GM04504 (cell line): Measurements from ENCODE around the gene KRT71.

Experiments
- DNase-seq: peaks from one replicate; pipeline ENCODE4 v3.0.0-alpha.2; 2012; ENCODE audit warnings: low read depth

KRT71 gene

DNA sequence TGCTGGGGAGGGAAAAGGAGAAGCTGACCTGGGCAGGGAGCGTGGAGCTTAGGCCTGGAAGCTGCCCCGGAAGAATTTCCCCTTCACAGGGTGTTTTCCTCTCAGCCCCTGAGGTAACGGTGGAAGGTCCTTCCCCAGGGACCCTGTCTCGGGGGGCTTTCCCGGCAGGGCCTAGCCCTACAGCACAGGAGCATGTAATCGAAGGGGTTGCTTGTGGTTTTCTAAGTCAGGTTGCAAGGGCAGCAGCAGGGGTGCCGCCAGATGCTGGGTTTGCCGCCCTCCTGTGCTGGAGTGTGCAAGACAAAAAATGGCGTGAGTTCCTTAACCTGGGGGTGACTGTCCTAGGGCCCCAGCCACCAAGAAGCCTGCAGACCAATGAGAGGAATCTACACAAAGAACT, 22.3 kb upstream of the KRT71 start:
- DNase-seq: no peak

DNA sequence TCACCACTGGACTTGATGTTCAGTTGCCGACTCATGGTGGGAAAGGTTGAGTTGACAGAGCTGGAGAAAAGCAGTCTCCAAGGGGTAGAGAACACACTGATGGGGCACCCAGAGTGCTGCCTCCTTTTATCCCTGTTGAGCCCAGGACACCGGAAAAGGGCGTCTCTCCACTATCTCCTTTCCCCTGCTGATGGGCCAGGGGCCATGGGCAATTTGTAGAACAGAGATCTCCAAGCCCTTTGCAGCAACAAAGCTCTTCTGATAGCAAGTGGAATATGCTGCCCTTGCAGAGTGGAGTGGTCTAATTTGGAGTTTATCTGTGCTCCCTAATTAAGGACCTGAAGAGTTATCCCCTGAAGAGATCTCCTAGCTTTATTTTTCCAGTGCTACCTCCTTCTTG, 20.8 kb upstream of the KRT71 start, which contains the start of gene KRT74:
TSS of gene KRT74 (minus strand) at position 101 of the 400 bp plus-strand sequence. CDS start at position 35, 66 bp downstream.
- DNase-seq: no peak

GRCh38 chr12:52573306-52573705, 20.4 kb upstream of the KRT71 start:
- DNase-seq: no peak

GRCh38 chr12:52570511-52570910, 17.6 kb upstream of the KRT71 start:
- DNase-seq: no peak

- DNase-seq: no peak
Measured at GRCh38 chr12:52568111-52568510, 15.2 kb upstream of the KRT71 start.

DNA sequence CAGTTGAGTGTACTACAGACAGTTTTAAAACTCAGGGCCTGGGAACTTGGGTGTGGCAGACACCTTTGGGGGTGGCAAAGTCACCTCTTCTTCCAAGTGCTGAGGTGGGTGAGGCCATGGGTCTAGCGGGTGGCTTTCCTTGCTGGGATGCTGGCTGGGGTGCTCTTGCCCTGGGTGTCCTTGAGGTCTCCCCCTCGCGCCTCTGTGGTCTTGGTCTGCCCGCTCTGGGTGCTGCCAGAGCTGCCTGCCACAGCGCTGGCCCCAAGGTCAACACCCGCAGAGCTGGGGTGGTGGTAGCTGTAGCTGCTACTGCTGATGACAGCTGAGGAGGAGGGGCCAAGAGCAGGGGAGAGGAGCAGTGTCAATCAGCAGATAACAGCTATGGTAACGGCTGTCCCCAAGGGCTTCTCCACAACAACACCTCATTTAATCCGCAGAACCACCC, 13.9 kb upstream of the KRT71 start:
- no peak for DNase-seq

GRCh38 chr12:52564582-52564981, 11.6 kb upstream of the KRT71 start:
- no peak for DNase-seq

DNA sequence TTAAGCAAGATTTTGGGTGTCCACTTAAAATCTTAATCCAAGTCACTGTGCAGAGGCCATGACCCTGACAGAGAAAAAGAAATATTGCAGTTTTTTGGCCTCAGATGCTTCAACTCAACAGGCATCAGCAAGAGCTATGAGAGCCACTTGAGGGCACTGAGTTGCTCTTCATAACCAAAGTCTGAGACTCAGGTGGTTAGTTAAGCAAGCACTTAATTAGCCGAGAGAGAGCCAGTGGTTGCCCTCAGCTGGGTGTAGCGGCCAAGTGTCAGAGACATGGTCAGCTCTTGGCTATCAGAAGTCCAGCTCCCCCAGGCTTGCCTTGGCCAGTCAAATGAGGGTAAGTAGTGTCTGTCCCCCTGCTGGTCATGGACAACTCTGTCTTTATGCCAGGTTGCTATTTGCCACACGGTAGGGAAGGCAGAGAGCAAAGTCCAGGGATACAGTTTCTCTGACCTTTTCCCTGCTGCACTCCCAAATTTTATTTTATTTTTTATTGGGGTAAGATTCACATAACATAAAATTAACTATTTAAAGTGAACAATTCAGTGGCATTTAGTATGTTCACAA, 9.0 kb upstream of the KRT71 start:
- no peak for DNase-seq

DNA sequence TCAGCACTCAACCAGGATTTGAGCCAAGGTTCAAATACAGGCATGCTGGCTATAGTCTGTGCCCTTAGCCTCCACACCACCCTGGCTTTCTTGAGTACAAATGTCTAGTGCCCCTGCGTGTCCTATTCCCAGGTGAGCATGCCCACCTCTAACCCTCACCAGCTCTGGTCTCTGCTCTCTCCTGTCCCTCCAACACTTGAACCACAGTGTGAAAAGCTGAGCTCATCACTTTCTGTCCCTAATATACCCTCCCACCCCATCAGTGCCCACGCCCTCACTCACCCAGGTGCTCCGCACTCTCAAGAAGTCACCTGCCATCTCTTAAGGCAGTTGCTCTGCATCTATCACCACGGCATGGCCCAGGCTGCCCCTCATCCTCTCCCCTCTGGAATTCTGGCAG, 7.0 kb upstream of the KRT71 start:
- DNase-seq: no peak

DNA sequence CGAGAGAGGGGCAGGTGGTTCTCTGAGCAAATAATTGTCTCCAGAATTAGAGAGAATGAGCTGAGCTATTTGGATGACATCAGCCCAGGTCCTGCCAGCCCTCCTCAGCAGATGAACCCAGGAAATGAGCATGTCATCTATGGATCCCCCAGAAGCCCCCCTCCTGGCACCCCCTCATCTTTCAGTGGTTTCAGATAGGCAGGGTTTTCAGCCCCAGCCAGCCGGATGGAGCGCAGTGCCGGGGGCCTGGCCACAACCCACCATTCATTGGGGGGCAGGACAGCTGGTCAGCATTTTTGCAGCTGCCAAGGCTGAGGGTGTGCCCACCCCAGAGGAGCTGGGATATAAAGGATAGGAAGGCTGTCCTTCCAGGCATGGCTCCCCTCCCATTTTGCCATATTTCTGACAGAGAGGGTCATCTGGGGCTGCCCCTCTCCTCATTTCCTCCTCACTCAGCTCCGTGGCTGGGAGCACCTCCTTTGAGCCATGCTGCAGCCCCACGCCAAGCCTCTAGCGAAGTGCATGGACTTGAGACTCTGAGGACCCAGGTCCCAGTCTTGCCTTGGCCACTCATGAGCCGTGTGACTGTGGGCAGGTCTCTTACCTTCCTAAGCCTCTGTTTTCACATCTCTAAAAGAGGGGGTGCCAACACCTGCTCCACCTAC, 6.0 kb upstream of the KRT71 start:
- DNase-seq: no peak

- DNase-seq: no peak
Measured at GRCh38 chr12:52557476-52557875, 4.5 kb upstream of the KRT71 start.

GRCh38 chr12:52555577-52555976, 2.6 kb upstream of the KRT71 start:
- no peak for DNase-seq

DNA sequence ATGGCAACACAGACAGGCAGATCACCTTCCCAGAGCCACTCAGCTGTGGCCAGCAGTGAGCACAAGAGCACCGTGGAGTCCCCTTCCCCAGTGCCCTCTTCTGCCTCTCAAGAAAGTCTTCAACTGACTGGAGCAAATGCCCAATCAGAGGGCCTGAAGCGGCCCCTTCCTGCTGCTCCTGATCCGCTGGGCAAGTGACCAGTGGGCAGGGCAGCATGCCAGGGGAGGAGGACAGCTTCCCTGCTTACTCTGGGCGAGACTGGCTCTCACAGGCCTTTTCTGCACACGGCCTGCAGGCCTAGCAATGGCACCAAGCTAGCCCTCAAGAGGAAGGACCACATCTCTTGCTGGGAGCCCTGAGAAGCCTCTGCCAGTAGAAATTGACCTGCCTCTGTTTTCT, 890 bp downstream of the KRT71 start:
- no peak for DNase-seq

DNA sequence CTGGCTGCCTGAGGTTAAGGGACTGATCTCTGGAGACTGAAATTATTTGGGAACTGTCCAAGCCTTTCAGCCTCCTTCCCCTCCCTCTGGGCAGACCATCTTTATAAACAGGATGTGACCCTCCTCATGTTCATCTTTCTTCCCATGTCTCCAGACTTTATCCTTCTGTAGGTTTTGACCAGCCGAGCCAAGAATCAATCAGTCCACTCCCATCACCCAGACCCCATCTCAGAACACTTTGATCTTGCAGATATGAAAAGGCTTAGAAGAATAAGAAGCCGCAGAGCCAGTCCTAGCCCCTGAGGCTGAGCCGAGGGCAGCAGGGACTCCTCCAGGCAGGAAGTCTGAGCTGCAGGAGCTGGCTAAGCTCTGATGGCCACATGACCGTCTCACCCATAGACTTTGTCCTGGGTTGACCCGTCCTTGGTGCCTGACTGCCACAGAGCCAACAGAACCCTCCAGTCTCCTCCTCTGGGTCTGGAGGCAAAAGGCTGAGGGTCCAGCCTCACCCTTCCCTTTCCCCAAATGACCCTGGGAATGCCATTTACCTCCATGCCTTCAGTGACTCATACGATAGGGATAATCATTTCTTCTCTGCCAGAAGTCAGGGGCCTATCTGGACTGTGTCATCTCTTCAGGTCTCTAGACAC, 1.6 kb downstream of the KRT71 start:
- DNase-seq: no peak

GRCh38 chr12:52546126-52546525, 6.8 kb downstream of the KRT71 start:
- no peak for DNase-seq

- DNase-seq: no peak
Measured at GRCh38 chr12:52543985-52544883, 8.7 kb downstream of the KRT71 start.

- DNase-seq: no peak
Measured at GRCh38 chr12:52542785-52543318, 10.1 kb downstream of the KRT71 start.

GRCh38 chr12:52542157-52542556, 10.8 kb downstream of the KRT71 start:
- DNase-seq: no peak

DNA sequence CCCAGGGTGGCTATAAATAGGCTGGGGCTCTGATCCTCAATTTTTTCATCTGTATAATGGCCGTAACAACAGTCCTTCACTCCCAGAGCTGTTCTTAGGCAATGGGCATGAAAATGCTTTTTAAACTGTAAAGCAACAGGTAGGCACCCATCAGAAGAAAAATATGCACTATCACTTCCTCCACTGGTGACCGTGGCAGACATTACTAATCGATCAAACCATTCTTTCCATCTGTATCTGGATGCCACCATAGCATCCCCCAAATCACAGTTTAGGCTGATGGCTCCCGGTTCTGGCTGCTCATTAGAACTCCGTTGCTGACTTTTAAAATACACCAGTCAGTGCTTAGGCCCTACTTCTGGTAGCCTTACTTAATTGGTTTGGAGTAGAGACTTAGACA, 11.2 kb downstream of the KRT71 start:
- DNase-seq: no peak

GRCh38 chr12:52540531-52540930, 12.4 kb downstream of the KRT71 start:
- DNase-seq: no peak

DNA sequence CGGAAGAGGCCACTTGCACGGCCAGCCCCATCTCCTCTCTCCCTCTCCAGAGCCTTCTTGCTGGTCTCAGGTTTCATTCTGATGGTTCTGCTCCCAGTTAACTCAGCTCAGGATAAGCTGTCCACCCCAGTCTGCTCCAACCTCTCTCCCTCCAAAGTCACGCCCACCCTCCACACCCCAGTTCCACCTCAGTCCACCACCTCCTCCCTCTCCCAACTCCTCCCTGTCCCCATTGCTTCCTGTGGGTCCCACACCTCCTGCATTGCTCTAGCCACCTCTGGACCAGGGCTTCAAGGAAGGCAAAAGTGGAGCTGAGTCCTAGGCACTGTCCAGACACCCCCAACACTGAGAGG, 13.1 kb downstream of the KRT71 start:
- no peak for DNase-seq

DNA sequence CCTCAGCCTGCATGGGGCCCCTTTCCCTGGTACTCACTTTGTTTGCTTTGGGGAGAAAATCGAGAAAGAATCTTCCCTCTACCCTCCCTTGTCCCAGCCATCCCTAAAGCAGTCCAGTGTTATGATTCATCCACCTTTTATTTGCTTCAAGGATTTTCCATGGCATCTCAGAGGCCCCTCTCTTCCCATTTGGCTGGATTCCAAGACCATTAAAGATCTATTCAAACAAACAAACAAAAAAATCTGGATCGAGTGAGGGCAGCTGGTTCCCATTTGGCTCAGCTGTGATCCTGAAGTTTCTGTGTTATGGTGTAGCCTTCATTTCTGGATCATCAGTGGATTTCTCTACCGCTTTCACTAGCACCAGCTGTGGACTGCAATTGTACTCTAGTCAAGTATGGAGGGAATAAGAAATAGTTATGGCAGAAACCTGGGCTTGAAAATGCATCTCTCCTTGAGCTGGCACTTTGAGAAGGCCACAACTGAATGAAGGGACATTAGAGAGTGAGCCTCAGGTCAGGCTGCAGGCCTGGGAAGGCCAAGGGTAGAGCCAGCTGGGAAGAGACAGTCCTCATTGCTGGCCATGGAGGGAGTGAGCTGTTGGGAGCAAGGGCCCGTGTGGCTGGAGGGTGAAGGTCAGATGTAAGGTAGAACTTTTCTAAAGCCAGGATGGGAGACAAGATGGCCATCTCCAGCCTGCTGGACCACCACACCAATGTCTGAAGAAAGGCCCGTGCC, 13.7 kb downstream of the KRT71 start:
- peak; percentile 63 for DNase-seq
